CD4-positive, alpha-beta T cell (primary cell): ENCODE data around the gene TRPV2. TPM values are rescaled to one million over a fixed set of nuclear protein-coding genes. Genes with fewer than 3 reads are reported as not detected.
A peak's percentile ranks its signal among the peaks of the same experiment; 100 is the strongest.
"Not testable (repeated sequence)": the region's sequence is repeated elsewhere in the genome, so short reads cannot be mapped to it uniquely, and the experiment has no call there.

ENCODE experiments used
- ATAC-seq: fragments of 200-7000 bp; cut with Tn5 transposase; one replicate; pipeline ENCODE4 v1.10.0; 2022; ENCODE audit warnings: mild to moderate bottlenecking; ENCODE audit not compliant: poor library complexity
- CTCF ChIA-PET: fragments of 350-600 bp; sonication (Branson Sonifier 250); formaldehyde crosslinking; loops from one replicate; lab custom pipeline; 2021; ENCODE audit warnings: antibody characterized with exemption, inconsistent platforms; lab: Charles Lee
- POLR2A ChIA-PET: fragments of 350-600 bp; sonication (Branson Sonifier 250); formaldehyde crosslinking; loops from one replicate; lab custom pipeline; 2021; ENCODE audit warnings: antibody characterized with exemption, inconsistent platforms; lab: Charles Lee
- DNase-seq, 14 experiments: peaks; one replicate each; pipeline ENCODE4 v3.0.0-alpha.2; 2013 to 2020; ENCODE audit warnings: mixed read lengths in 2 of 14
- H3K27ac ChIP-seq, 2 donors: one replicate each; pipeline versions ENCODE4 v1.5.1 to v1.7.0; 2013; ENCODE audit warnings: low read length in 2 of 2, low read depth in 1 of 2, mild to moderate bottlenecking in 1 of 2
- H3K27me3 ChIP-seq, 2 experiments: 1 replicate in 1 of 2; 2 replicates in 1 of 2; pipeline versions ENCODE4 v1.6.1 to v1.7.0; 2013; ENCODE audit warnings: low read length in 2 of 2, control low read depth in 1 of 2, mild to moderate bottlenecking in 1 of 2, moderate library complexity in 1 of 2; ENCODE audit not compliant: insufficient read depth in 2 of 2, control insufficient read depth in 1 of 2
- H3K36me3 ChIP-seq: one replicate; pipeline ENCODE4 v1.6.1; 2013; ENCODE audit warnings: low read length, control low read depth; ENCODE audit not compliant: insufficient read depth
- H3K4me1 ChIP-seq: one replicate; pipeline ENCODE4 v1.6.1; 2013; ENCODE audit warnings: low read length, control low read depth; ENCODE audit not compliant: insufficient read depth
- H3K4me3 ChIP-seq: one replicate; pipeline ENCODE4 v1.5.1; 2013; ENCODE audit warnings: mild to moderate bottlenecking, low read length, moderate library complexity
- H3K9me3 ChIP-seq, 2 experiments: 1 replicate in 1 of 2; 2 replicates in 1 of 2; pipeline versions ENCODE4 v1.6.1 to v1.7.0; 2013; ENCODE audit warnings: low read length in 2 of 2, mild to moderate bottlenecking in 2 of 2, control low read depth in 1 of 2, moderate library complexity in 1 of 2; ENCODE audit not compliant: control insufficient read depth in 1 of 2, insufficient read depth in 1 of 2
- H3K27ac Mint-ChIP-seq: one replicate; pipeline ENCODE4 v1.8.0; 2020; ENCODE audit warnings: mixed read lengths
- H3K27me3 Mint-ChIP-seq: one replicate; pipeline ENCODE4 v1.8.0; 2021; ENCODE audit warnings: mixed read lengths
- H3K36me3 Mint-ChIP-seq: one replicate; pipeline ENCODE4 v1.8.0; 2021; ENCODE audit warnings: low read depth, mixed read lengths
- H3K4me1 Mint-ChIP-seq: one replicate; pipeline ENCODE4 v1.8.0; 2021; ENCODE audit warnings: low read depth, mixed read lengths
- H3K4me3 Mint-ChIP-seq: one replicate; pipeline ENCODE4 v1.8.0; 2020; ENCODE audit warnings: mild to moderate bottlenecking, mixed read lengths
- H3K9me3 Mint-ChIP-seq: one replicate; pipeline ENCODE4 v1.8.0; 2020; ENCODE audit warnings: mixed read lengths
- CTCF ChIP-seq: fragments of 200-600 bp; IDR thresholded peaks from one replicate; pipeline ENCODE4 v1.8.0; 2022; ENCODE audit warnings: antibody characterized with exemption, mild to moderate bottlenecking
- intact Hi-C, 2 experiments: fragments of 100-400 bp; cut with DNase I in 1 of 2; cut with micrococcal nuclease in 1 of 2; formaldehyde crosslinking; loops; one replicate each; pipeline versions ENCODE4 v1.15.1 to v1.9.0; 2023 to 2025; cut with DNase I, micrococcal nuclease
- total RNA-seq, 174 experiments: library from RNA in 2 of 174; stranded (reverse) in 2 of 174; gene quantifications; one replicate each; pipeline ENCODE4 v1.2.3 and lab custom pipeline; 2021 to 2026

Gene TRPV2
- total RNA-seq, 2 experiments from 2014 or later = 42.8 to 45.2 TPM

DNA sequence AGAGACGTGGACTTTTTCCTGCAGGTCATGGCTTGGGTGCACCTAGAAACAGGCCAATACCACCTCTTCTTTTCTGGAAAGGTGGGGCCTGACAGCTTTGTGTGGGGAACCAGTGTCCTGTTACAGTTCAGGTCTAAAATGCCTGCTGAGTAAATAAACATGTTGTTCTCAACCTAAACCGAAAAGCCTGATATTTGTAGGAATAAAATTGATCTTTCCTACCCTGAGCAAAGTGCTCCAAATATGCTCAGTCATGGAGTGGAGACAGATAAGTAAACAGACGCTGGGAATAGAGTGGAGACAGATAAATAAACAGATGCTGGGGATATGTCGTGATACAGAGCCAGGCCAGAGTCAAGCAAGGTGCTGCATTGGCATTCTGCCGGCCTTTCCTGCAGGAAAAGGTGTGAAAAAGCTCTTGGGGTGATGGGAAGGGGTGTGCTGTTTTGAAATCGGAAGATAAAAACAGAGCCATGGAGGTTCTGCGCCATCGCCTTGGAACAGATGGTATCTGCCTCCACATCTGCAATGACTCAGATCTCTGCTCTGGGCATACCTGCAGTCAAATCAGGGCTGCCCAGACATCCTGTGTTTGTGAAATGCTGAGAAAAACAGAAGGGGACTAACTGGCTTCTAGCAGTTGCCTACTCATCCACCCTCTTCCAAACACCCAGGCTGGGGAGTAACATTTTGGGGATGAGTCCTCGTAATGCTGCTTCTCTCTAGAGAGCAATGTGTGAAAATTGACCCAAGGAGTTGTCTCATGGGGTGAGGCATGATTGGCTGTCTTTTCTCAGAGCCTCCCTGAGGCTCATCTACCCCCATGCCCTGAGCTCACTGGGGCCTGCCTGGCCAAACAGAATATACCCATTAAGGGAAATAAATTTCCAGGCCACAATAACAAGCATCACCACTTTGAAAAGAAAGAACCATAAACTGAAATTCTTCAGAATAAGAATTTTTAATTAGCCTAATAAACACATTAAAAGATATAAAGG, 16.8 kb upstream of the TRPV2 start:
- H3K4me3 ChIP-seq = no peak overlapping the region
- peaks cover 4% of the 10 kb centered on the region for H3K27me3 Mint-ChIP-seq
- peaks cover 6% of the 10 kb centered on the region for H3K4me1 ChIP-seq
- TF ChIP-seq CTCF = no peak
- ChIA-PET POLR2A (interaction anchor here (1.1 kb wide), 1 partner anchor 18 kb away, joined by 3 read pairs; the partner anchor contains the start of gene UBB), CTCF (no interaction called here)
- H3K4me3 Mint-ChIP-seq = no peak overlapping the region
- H3K36me3 Mint-ChIP-seq = no peaks in the 10 kb centered on the region
- H3K9me3 ChIP-seq = no peaks in the 10 kb centered on the region
- H3K36me3 ChIP-seq = no peaks in the 10 kb centered on the region
- intact Hi-C loops = no loop called here
- peak; percentile 46 for ATAC-seq
- H3K27me3 ChIP-seq = no peaks in the 10 kb centered on the region
- peak in 1 of 14 experiments; percentile 31 for DNase-seq
- no peaks in the 10 kb centered on the region for H3K9me3 Mint-ChIP-seq
- no peak overlapping the region for H3K27ac ChIP-seq
- no peaks in the 10 kb centered on the region for H3K4me1 Mint-ChIP-seq
- no peak overlapping the region for H3K27ac Mint-ChIP-seq

DNA sequence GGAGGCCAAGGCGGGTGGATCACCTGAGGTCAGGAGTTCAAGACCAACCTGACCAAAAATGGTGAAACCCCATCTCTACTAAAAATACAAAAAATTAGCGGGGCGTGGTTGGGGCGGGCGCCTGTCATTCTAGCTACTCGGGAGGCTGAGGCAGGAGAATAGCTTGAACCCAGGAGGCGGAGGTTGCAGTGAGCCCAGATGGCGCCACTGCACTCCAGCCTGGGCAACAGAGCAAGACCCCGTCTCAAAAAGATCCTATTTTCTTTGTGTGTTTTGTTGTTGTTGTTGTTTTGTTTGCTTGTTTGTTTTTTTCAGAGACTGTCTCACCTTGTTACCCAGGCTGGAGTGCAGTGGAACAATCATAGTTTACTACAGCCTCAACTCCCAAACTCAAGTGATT, 11.5 kb upstream of the TRPV2 start:
- H3K4me3 ChIP-seq, H3K9me3 ChIP-seq, ATAC-seq, CTCF ChIA-PET, H3K4me1 Mint-ChIP-seq, H3K36me3 Mint-ChIP-seq, H3K4me3 Mint-ChIP-seq, H3K27ac ChIP-seq, H3K9me3 Mint-ChIP-seq, H3K36me3 ChIP-seq, H3K27ac Mint-ChIP-seq, H3K27me3 ChIP-seq, DNase-seq, intact Hi-C loops: not testable (repeated sequence)
- POLR2A ChIA-PET = interaction anchor here (0.6 kb wide), 1 partner anchor 35 kb away, joined by 3 read pairs; no protein-coding TSS in a partner anchor
- H3K27me3 Mint-ChIP-seq = peaks cover 11% of the 10 kb centered on the region
- peaks cover 12% of the 10 kb centered on the region for H3K4me1 ChIP-seq

GRCh38 chr17:16406742-16407674, 8.4 kb upstream of the TRPV2 start:
- Histone ChIP-seq H3K9me3 (peaks cover 0 to 5% of the 10 kb centered on the region in 2 experiments), H3K4me1 (peaks cover 11% of the 10 kb centered on the region), H3K4me3 (peak overlapping the region; percentile 57), H3K27me3 (peaks cover 0 to 5% of the 10 kb centered on the region in 2 experiments), H3K27ac (no peak overlapping the region), H3K36me3 (no peaks in the 10 kb centered on the region)
- no peak for ATAC-seq
- no peaks in the 10 kb centered on the region for H3K9me3 Mint-ChIP-seq
- peak overlapping the region; percentile 54 for H3K4me3 Mint-ChIP-seq
- DNase-seq = peak in 2 of 14 experiments; percentile 18 to 36
- H3K4me1 Mint-ChIP-seq = no peaks in the 10 kb centered on the region
- peaks cover 11% of the 10 kb centered on the region for H3K27me3 Mint-ChIP-seq
- no peak for TF ChIP-seq CTCF
- H3K36me3 Mint-ChIP-seq = no peaks in the 10 kb centered on the region
- intact Hi-C loops = no loop called here
- ChIA-PET POLR2A (interaction anchor here (0.8 to 2.5 kb wide), 4 partner anchors 9 to 32 kb away, joined by 3 to 8 read pairs (median 4); partner anchors contain the start of genes TRPV2 and UBB), CTCF (interaction anchor here (0.6 kb wide), 1 partner anchor 8 kb away, joined by 5 read pairs; the partner anchor contains the start of gene TRPV2)
- H3K27ac Mint-ChIP-seq = no peak overlapping the region
